Testis (tissue), 3 donors: ENCODE measurements around the gene FHOD3. TPM values are rescaled to one million over a fixed set of nuclear protein-coding genes. Genes with fewer than 3 reads are reported as not detected.

ENCODE experiments used
- DNase-seq: peaks from one replicate; pipeline ENCODE4 v3.0.0-alpha.2; 2019
- H3K27ac ChIP-seq, 2 donors: fragments of 200-600 bp; sonication (generic); one replicate each; pipeline ENCODE4 v1.5.1; 2019
- H3K27me3 ChIP-seq: fragments of 200-600 bp; sonication (generic); one replicate; pipeline ENCODE4 v1.5.1; 2019
- H3K36me3 ChIP-seq: fragments of 200-600 bp; sonication (generic); one replicate; pipeline ENCODE4 v1.5.1; 2017; ENCODE audit warnings: low read depth; ENCODE audit errors: missing control alignments
- H3K4me1 ChIP-seq: fragments of 200-600 bp; sonication (generic); one replicate; pipeline ENCODE4 v1.5.1; 2019
- H3K4me3 ChIP-seq, 2 donors: fragments of 200-600 bp; sonication (generic); one replicate each; pipeline ENCODE4 v1.5.1; 2017 to 2019
- H3K9me3 ChIP-seq: fragments of 200-600 bp; sonication (generic); one replicate; pipeline ENCODE4 v1.5.1; 2017
- CTCF ChIP-seq, 3 experiments: fragments of 450-650 bp in 2 of 3; fragments of 200-600 bp in 1 of 3; sonication (generic) in 1 of 3; IDR thresholded peaks; one replicate each; pipeline ENCODE4 v1.5.1; 2016 to 2019; ENCODE audit warnings: antibody characterized with exemption in 3 of 3, mild to moderate bottlenecking in 2 of 3, moderate library complexity in 1 of 3
- POLR2A ChIP-seq: fragments of 450-650 bp; IDR thresholded peaks from one replicate; pipeline ENCODE4 v1.6.1; 2017; ENCODE audit warnings: antibody characterized with exemption, mild to moderate bottlenecking, moderate library complexity
- WGBS, 2 donors: methylation state at CpG; one replicate each; pipeline ENCODE4 v1.1.5; 2018; 5-methylcytosine and 5-hydroxymethylcytosine counted together
- intact Hi-C: fragments of 100-400 bp; cut with DNase I; formaldehyde crosslinking; loops from one replicate; pipeline ENCODE4 v1.15.1; 2023; ENCODE audit warnings: low total_unique reads
- polyA plus RNA-seq: library from polyadenylated mRNA; stranded (reverse); fragments of 350-450 nt; fragmentation: Illumina TruSeq; extraction: RNeasy Lipid Tissue Mini Kit (QIAGEN cat#74804); gene quantifications from one replicate; pipeline ENCODE4 v1.2.3, GENCODE V29; 2014; ENCODE audit warnings: low read depth, low replicate concordance; ENCODE audit not compliant: insufficient read depth
- total RNA-seq, 2 donors: library from RNA; depleted of rRNA; stranded (reverse); fragments of >200 nt; gene quantifications; one replicate each; pipeline ENCODE4 v1.2.3, GENCODE V29; 2016

The FHOD3 gene
- total and polyA plus RNA-seq, 3 donors from 2014 or later = 6.5 to 46.8 (median 37.3) TPM

- no peak for TF ChIP-seq CTCF (IDR thresholded peaks at IDR 0.05)
- no peak for TF ChIP-seq POLR2A
- H3K4me1 ChIP-seq = no peaks in the 10 kb centered on the region
- no peak overlapping the region for H3K4me3 ChIP-seq
- no peak overlapping the region for H3K27ac ChIP-seq
- 89 to 98% methylated on average over 5 to 6 of the region's 6 CpGs for WGBS, 2 donors
- H3K9me3 ChIP-seq = no peaks in the 10 kb centered on the region
- intact Hi-C loops = no loop called here
- DNase-seq = no peak
- no peaks in the 10 kb centered on the region for H3K27me3 ChIP-seq
- no peaks in the 10 kb centered on the region for H3K36me3 ChIP-seq
Measured at GRCh38 chr18:36613069-36613468, 315.6 kb downstream of the FHOD3 start.

- intact Hi-C loops = no loop called here
- no peak overlapping the region for H3K4me3 ChIP-seq
- no peaks in the 10 kb centered on the region for H3K27me3 ChIP-seq
- TF ChIP-seq POLR2A = no peak
- TF ChIP-seq CTCF (IDR thresholded peaks at IDR 0.05) = no peak
- DNase-seq = no peak
- WGBS, 2 donors = 87 to 88% methylated on average over 3 of the region's 3 CpGs
- no peaks in the 10 kb centered on the region for H3K9me3 ChIP-seq
- H3K27ac ChIP-seq = no peak overlapping the region
- H3K36me3 ChIP-seq = no peaks in the 10 kb centered on the region
- H3K4me1 ChIP-seq = no peaks in the 10 kb centered on the region
Measured at GRCh38 chr18:36613810-36614209, 316.3 kb downstream of the FHOD3 start.

GRCh38 chr18:36620788-36621187, 323.3 kb downstream of the FHOD3 start:
- DNase-seq = no peak
- no peak for TF ChIP-seq POLR2A
- no peak for TF ChIP-seq CTCF (IDR thresholded peaks at IDR 0.05)
- Histone ChIP-seq H3K27me3 (no peaks in the 10 kb centered on the region), H3K4me1 (no peaks in the 10 kb centered on the region), H3K27ac (no peak overlapping the region), H3K9me3 (no peaks in the 10 kb centered on the region), H3K4me3 (no peak overlapping the region), H3K36me3 (no peaks in the 10 kb centered on the region)
- WGBS, 2 donors = 43 to 46% methylated on average over 2 of the region's 2 CpGs
- intact Hi-C loops = no loop called here

GRCh38 chr18:36622610-36623009, 325.1 kb downstream of the FHOD3 start:
- TF ChIP-seq CTCF (IDR thresholded peaks at IDR 0.05) (no peak), POLR2A (no peak)
- Histone ChIP-seq H3K36me3 (no peaks in the 10 kb centered on the region), H3K27ac (no peak overlapping the region), H3K27me3 (no peaks in the 10 kb centered on the region), H3K4me3 (no peak overlapping the region), H3K9me3 (no peaks in the 10 kb centered on the region), H3K4me1 (no peaks in the 10 kb centered on the region)
- WGBS, 2 donors = 92 to 96% methylated on average over 5 of the region's 5 CpGs
- DNase-seq = no peak
- intact Hi-C loops = no loop called here

- intact Hi-C loops = no loop called here
- no peaks in the 10 kb centered on the region for H3K27me3 ChIP-seq
- TF ChIP-seq CTCF (IDR thresholded peaks at IDR 0.05) (no peak), POLR2A (no peak)
- H3K27ac ChIP-seq = no peak overlapping the region
- H3K9me3 ChIP-seq = no peaks in the 10 kb centered on the region
- H3K36me3 ChIP-seq = no peaks in the 10 kb centered on the region
- no peak overlapping the region for H3K4me3 ChIP-seq
- 45 to 61% methylated on average over 1 of the region's 1 CpG for WGBS, 2 donors
- no peak for DNase-seq
- H3K4me1 ChIP-seq = no peaks in the 10 kb centered on the region
Measured at GRCh38 chr18:36623091-36623490, 325.6 kb downstream of the FHOD3 start.
